HG02623 (cell line): ENCODE measurements around the gene SPTAN1.
"Not testable (repeated sequence)": the region's sequence is repeated elsewhere in the genome, so short reads cannot be mapped to it uniquely, and the experiment has no call there.

ENCODE experiments used
- ATAC-seq: cut with Tn5 transposase; IDR thresholded peaks from one replicate; pipeline ENCODE4 v1.9.1; 2021; ENCODE audit warnings: moderate library complexity; ENCODE audit not compliant: unreplicated experiment

SPTAN1 gene

GRCh38 chr9:128656416-128657343, 104.3 kb downstream of the SPTAN1 start, which contains the start of gene DYNC2I2:
Gene DYNC2I2, minus strand, starts transcription at chr9:128656847. Its CDS starts 121 bp downstream, at chr9:128656726.
- ATAC-seq: peak; percentile 64

- no peak for ATAC-seq
Measured at GRCh38 chr9:128657344-128657704, 104.9 kb downstream of the SPTAN1 start.

GRCh38 chr9:128657796-128658195, 105.4 kb downstream of the SPTAN1 start:
- no peak for ATAC-seq

- not testable (repeated sequence) for ATAC-seq
Measured at GRCh38 chr9:128666481-128666941, 114.1 kb downstream of the SPTAN1 start.

- no peak for ATAC-seq
Measured at GRCh38 chr9:128669786-128670185, 117.4 kb downstream of the SPTAN1 start.

GRCh38 chr9:128675382-128675781, 123.0 kb downstream of the SPTAN1 start:
- ATAC-seq: no peak

- ATAC-seq: no peak
Measured at GRCh38 chr9:128677794-128678193, 125.4 kb downstream of the SPTAN1 start.
